DMS53 treated with DMSO at 0.1 percent for 48 hours (cell line): ENCODE results near the gene TAL2.

Experiments
- DNase-seq: peaks from one replicate; lab custom pipeline; 2025; ENCODE audit not compliant: unreplicated experiment; lab: John Stamatoyannopoulos, UW

Gene TAL2

DNA sequence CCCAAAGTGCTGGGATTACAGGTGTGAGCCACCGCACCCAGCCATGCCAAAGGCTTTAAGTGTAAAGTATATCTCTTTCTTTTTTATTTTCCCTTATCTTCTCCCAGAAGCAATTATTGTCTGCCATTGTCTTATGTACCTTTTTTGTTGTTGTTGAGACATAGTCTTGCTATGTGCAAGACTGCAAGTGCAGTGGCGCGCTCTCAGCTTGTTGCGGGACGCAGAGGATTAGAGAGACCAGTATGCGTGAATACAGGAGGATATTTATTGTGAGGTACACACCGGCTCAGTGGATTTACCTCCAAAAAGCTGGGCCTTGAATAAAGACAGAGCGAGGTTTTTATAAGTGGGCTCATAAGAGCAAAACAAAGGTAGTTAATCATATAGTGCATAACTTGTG is 43.9 kb downstream of the TAL2 start:
- no peak for DNase-seq

DNA sequence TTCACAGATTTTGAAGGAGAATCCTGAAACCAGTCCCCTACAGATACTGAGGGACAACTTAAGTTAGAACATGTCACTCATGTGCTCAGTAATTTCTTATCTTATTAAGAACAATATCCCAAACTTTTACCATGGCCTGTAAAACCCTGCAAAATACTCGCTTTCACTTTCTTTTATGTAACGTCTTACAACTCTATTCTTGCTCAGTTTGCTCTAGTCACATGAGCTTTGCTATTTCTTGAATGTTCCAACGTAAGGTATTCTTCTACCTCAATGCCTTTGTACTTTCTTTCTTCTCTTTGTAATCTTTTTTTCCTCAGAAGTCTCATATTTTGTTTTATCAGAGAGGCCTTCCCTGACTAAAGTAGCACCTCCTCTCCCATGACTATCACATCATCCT is 46.1 kb downstream of the TAL2 start:
- DNase-seq: no peak

DNA sequence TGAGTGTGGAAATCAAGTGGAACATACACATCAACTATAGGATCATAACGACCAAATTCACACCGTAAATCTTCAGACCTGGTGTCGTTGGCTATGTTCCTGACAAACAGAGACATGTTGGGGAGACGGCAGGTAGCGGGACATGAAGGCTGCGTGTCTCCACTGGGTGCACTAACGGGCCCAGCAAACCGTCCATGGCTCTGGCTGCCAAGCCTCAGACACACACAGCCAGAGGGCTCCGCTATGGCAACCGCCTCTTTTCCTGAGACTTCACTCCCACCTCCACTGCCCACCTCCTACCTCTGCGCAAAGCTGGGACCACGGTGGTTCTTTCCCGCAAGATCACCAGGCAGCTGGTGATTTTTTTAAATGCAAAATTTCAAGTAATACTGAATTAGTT is 48.4 kb downstream of the TAL2 start:
- DNase-seq: no peak

DNA sequence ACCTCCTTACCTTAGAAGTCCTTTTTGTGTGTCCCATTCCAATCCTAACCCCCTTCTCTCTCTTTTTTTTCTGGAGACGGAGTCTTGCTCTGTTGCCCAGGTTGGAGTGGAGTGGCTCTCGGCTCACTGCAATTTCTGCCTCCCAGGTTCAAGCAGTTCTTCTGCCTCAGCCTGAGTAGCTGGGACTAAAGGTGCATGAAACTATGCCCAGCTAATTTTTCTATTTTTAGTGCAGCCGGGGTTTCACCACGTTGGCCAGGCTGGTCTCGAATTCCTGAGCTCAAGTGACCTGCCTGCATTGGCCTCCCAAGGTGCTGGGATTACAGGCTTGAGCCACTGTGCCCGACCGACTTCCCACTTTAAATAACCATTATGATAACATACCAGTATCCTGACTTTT is 49.6 kb downstream of the TAL2 start:
- no peak for DNase-seq

DNA sequence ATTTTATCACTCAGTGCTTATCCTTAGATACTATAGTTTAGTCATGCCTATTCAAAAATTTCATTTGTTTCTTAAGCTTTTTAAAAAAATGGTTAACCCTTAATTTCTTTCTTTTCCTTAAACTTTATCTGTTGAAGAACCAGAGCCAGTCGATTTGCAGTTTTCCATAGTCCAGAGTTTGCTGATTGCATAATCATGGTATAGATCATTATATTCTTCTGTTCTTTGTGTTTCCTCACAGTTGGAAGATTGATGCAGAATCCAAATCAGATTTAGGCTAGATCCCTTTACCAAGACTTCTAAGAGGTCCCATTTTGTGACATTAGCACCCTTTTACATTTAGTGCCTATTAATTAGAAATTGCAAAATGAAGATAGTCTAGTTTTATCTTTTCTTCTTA is 50.0 kb downstream of the TAL2 start:
- DNase-seq: no peak
